NCI-H446 (cell line): ENCODE results near the gene SMDT1.

Source experiments
- DNase-seq, 2 experiments: peaks; one replicate each; lab custom pipeline; 2025; lab: John Stamatoyannopoulos, UW

SMDT1 gene

DNA sequence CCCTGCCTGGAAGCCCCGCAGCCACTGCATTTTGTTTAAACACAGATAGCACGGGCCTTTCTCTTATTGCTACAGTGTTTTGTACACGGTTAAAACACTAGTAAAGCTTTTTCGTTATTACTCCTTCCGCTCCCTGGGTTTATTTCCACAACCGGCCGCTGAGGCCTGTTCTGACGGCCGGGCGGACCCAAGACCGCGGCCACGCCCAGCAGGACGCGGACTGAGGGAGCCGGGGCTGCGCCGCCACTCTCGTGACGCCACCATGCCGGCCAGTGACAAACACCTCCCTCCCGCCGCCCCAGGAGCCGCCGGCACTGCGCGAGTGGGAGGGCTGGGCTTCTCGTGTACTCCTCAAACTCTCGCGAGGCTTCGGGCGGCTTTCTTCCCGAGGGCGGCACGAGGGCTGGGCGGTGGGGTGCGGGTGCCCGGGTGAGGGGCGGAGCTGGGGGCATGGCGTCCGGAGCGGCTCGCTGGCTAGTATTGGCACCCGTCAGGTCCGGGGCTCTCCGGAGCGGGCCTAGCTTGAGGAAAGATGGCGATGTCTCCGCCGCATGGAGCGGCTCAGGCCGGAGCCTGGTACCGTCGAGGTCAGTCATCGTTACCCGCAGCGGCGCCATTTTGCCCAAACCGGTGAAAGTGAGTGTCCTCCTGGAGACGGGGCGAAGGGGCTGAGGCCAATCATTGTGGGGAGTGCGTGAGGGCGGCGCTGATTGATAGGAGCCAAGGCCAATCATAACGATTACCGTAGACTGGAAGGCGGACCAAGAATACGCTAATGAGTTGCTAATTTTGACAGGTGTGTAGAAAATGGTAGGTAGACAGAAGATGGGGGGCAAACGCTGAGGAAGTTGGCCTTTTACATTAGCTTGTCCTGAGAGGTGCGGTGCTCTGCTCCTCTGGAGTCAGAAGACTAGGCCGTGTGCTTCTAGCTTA lies at the start of gene SMDT1:
Gene SMDT1, plus strand, starts transcription at position 382 of the 933 bp plus-strand sequence. Its CDS starts 69 bp downstream, at position 451.
- peak; percentile 96 to 97 for DNase-seq

GRCh38 chr22:42033263-42034181 lies 46.0 kb upstream of the SMDT1 start:
- no peak for DNase-seq

DNA sequence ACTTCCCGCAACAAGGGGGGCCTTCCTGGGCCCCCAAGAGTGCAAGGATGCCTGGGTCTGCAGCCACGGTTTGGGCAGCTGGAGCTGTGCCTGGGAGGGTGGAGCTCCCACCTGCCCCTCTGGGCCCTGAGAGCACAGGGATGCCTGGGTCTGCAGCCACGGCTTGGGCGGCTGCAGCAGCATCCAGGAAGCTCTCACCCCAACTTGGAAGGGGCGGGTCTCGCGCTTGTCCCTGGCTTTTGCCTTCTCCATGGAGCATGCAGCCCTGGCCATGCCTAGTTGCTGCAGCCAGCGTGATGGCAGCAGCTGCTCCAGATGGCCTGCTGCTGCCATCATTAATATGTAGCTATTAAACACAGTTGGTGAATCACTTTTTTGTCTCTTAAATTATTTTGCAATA lies 44.2 kb upstream of the SMDT1 start:
- no peak for DNase-seq

DNA sequence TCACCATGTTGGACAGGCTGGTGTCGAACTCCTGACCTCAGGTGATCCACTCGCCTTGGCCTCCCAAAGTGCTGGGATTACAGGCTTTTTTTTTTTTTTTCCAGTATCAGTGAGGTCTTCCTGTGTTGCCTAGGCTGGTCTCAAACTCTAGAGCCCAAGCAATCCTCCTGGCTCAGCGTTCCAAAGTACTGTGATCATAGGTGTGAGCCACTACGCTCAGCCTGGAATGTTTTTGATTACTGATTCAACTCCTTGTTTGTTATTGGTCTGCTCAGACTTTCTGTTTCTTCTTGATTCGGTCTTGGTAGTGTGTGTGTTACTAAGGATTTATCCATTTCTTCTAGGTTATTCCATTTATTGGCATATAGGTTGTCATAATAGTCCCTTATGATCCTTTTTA lies 40.2 kb upstream of the SMDT1 start:
- DNase-seq: no peak

DNA sequence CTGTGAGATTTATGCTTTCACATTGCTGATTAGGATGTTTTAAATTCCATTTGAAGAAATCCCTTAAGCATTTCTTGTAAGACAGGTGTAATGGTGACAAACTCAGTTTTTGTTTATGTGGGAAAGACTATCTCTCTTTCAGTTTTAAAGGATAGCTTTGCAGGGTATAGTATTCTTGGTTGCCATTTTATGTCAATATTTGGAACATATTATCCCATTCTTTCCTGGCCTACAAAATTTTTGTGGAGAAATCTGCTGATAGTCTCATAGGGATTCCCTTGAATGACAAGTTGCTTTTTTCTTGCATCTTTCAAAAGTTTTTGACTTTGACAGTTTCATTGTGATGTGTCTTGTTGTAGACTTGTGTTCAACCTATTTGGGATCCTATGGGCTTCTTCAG lies 37.7 kb upstream of the SMDT1 start:
- no peak for DNase-seq

DNA sequence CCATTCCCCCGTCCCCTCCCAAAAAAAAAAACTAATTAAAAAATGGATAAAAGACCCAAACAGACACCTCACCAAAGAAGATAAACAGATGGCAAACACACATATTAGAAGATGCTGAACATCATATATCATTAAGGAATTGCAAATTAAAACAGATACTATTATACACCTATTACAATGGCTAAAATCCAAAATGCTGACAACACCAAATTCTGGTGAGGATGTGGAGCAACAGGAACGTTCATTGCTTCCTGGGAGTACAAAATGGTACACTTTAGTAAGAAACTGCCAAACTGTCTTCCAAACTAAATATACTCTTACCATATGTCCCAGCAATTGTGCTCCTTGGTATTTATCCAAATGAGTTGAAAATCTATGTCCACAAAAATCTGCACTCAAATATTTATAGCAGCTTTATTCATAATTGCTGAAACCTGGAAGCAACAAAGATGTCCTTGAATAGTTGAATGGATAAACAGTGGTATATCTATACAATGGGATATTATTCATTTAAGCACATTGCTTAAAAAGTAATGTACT lies 28.8 kb upstream of the SMDT1 start:
- DNase-seq: no peak

- DNase-seq: no peak
Observed at GRCh38 chr22:42052765-42053164, 26.7 kb upstream of the SMDT1 start.

DNA sequence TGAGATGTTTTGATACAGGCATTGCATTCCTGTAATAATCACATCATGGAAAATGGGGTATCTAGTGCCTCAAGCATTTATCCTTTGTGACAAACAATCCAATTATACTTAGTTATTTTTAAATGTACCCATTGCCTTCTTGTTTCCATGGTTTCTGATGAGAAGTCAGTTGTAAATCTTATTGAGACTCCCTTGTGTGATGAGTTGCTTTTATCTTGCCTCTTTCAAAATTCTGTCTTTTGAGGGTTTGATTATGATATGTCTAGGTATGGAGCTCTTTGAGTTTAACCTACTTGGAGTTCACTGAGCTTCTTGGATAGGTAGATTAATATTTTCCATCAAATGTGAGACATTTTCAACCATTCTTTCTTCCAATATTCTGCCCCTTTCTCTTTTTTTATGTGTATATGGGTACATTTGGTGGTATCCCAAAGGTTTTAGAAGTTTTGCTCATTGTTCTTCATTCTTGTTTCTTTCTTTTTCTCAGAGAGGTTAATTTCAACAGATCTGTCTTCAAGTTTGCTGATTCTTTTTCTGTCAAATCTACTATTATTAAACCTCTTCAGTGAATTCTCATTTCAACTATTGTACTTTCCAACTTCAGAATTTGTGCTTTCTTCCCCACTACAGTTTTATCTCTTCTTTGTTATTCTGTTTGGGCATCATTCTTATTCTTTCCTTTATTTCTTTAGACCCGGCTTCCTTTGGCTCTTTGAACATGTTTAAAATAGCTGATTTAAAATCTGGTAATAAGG lies 22.6 kb upstream of the SMDT1 start:
- no peak for DNase-seq

- no peak for DNase-seq
Observed at GRCh38 chr22:42060489-42060888, 19.0 kb upstream of the SMDT1 start.

DNA sequence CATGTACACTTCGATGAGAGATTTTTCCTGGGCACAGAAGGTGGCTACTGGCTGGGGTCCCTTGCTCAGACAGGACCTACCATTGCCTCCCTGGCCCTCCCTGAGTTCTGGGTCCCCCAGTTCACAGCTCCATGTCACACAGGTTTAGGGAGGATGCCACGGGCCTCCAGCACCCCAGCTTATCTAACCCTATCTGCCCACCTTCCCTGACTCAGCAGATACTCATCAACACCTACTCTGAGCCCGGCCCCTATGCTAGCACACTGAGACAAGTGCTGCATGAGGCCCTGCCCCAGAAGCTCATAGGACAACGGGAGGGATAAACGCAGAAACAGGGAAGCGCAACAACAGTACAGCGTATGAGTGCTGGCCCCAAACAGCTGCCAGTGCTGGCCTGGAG lies 18.5 kb upstream of the SMDT1 start:
- no peak for DNase-seq

GRCh38 chr22:42062506-42063170 lies 16.9 kb upstream of the SMDT1 start:
- DNase-seq: no peak

DNA sequence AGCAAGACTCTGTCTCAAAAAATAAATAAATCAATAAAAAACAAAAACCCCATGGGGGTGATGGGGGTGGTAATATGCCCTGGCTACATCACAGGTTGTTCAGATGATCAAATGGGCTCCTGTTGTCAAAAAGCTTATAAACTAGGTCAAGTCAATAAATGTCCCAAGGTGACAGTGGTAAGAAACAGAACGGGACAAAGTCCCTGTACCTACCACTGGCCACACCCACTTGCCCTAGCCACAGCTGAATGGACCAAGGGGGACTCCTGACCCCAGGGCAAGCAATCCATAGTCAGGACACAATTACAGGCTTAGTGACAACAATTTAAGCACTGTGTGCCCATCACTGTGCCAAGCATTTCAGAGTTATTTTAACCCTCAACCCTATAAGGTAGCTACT lies 14.9 kb upstream of the SMDT1 start:
- DNase-seq: no peak

- DNase-seq: no peak
Observed at GRCh38 chr22:42065438-42066125, 13.9 kb upstream of the SMDT1 start.

DNA sequence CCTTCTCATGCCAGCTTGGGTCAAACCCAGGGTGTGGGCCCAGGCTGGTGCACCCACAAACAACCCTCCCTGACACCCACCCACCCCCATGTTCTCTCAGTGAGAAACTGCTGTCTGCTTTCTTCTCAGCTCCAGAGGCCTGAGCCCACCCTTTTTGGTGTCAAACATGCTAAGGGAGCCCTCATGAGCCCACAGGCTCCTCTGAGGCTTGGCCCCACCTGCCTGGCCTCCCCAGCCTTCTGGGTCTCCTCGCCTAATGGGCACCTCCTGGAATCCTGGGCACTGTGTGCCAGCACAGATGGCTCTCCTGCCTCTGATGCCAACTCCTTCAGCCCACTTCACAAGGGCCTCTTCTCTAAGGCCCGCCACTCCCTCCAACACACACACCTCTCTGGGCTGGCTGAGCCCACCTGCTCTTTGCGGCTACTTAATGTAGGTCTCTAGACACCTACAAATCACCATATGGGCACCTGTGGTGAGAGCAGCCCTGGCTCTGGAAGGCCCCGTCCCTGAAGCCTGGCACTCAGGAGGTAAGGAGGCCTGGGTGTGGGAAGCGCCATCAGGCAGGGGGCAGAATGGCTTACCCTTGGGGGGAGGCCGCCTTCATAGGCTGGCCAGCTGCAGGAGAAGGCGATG lies 13.3 kb upstream of the SMDT1 start:
- DNase-seq: no peak

DNA sequence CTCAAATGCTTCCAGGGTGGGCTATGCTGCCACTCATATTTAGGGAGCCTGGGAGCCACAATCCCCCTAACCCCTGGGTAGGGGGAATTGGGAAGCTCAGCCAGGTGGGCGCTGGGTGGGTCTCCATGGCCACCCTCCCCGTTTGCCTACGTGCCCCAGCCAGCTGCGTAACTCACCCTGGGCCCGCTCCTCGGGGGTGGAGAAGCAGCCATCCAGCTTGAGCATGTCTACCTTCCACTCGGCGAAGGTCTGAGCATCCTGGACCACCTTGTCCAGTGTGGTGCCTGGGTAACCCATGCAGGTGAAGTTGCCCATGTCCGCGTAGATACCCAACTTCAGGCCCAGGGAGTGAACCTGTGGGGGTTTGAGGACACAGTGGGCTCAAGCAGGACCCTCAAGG lies 12.6 kb upstream of the SMDT1 start:
- no peak for DNase-seq

- no peak for DNase-seq
Observed at GRCh38 chr22:42067671-42068251, 11.7 kb upstream of the SMDT1 start.

DNA sequence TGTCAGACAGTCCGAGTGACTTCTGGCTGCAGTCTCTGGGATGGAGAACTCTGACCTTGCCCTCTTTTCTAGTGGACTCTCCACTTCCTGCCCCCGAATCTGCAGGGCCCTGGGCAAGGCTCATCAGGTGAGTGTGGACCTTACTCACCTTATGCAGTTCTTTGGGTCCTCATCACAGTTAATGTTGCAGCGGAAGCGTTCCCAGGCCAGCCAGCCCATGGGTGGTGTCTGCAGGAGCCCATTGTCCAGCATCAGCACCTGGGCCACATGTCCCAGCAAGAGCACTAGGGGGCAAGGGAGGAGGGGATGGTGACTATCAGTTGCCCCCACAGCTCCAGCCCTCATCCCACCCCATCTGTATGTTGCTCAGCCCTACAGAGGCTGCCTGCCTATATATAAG lies 11.2 kb upstream of the SMDT1 start:
- DNase-seq: no peak

- no peak for DNase-seq
Observed at GRCh38 chr22:42069801-42070516, 9.5 kb upstream of the SMDT1 start.
